Stimulated activated CD4-positive, alpha-beta T cell treated with anti-CD3 and anti-CD28 coated beads, Interleukin-2, amount 100 ng/mL, for 4 hours (primary cell): ENCODE results near the gene CXCR5.
"Not testable (repeated sequence)": the region's sequence is repeated elsewhere in the genome, so short reads cannot be mapped to it uniquely, and the experiment has no call there.

Experiments
- DNase-seq: peaks from one replicate; pipeline ENCODE4 v3.0.0-alpha.2; 2020; ENCODE audit warnings: low read depth

The CXCR5 gene, protein sequence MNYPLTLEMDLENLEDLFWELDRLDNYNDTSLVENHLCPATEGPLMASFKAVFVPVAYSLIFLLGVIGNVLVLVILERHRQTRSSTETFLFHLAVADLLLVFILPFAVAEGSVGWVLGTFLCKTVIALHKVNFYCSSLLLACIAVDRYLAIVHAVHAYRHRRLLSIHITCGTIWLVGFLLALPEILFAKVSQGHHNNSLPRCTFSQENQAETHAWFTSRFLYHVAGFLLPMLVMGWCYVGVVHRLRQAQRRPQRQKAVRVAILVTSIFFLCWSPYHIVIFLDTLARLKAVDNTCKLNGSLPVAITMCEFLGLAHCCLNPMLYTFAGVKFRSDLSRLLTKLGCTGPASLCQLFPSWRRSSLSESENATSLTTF

GRCh38 chr11:118883368-118884071 is at the start of gene CXCR5:
TSS of gene CXCR5 (plus strand) at chr11:118883892. CDS start at chr11:118883942, 50 bp downstream.
- DNase-seq, result peak; percentile 56

DNA sequence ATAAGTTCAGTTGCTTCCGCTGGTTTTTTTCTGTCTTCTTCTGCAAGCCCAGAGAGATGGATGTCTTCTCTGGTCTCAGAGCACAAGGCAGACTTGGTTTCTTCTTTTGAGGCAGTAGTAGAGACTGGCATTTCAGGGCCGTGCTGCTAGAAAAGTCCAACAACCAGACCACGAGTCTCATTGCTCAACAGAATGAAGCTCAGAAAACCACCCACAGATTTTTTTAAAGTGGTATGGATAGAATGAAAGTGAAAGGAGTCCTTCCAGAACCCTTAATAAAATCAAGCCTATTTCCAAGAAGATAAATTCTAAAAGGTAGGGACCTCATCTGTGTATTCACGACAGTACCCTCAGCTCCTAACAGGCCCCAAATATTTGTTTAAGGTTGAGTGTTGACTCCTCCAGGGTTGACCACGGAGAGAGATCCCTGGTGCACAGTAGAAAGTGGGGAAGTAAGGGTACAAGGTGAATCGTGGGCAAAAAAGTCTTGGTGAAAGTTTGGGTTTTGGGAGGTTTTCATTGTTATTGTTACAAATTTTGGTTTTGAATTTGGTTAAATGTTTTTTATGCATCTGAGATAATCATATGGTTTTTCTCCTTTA is 49.2 kb upstream of the CXCR5 start:
- DNase-seq, result no peak

DNA sequence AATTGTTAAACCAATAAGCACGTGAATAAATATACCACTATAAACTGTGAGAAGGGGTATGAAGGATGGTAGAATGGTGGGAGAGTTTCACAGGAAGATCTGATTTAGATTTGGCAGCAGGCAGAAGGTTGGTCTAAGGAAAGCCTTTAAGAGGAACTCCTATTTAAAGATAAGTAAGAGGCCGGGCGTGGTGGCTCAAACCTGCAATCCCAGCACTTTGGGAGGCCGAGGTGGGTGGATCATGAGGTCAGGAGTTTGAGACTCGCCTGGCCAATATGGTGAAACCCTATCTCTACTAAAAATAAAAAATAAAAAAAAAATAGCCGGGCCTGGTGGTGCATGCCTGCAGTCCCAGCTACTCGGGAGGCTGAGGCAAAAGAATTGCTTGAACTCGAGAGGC is 45.8 kb upstream of the CXCR5 start:
- no peak for DNase-seq

DNA sequence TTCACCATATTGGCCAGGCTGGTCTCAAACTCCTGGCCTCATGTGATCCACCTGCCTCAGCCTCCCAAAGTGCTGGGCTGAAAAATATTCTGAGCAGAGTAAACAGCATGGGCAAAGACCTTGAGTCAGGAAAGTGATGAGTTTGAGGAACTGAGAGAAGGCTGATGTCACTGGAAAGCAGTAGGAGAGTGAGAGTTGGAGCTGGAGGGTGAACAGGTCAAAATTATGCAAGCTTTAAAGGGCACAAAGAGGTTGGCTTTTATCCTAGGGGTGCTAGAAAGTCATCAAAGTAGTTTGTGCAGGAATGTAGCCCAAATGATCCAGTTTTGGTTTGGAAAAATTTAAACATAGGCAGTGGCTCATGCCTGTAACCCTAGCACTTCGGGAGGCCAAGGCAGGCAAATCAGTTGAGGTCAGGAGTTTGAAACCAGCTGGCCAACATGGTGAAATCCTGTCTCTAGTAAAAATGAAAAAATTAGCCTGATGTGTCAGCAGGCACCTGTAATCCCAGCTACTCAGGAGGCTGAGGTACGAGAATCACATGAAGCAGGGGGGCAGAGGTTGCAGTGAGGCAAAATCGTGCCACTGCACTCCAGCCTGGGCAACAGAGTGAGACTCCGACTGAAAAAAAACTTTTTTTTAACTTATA is 44.7 kb upstream of the CXCR5 start:
- no peak for DNase-seq

- no peak for DNase-seq
Observed at GRCh38 chr11:118841469-118842242, 42.0 kb upstream of the CXCR5 start.

GRCh38 chr11:118842369-118842768 is 41.3 kb upstream of the CXCR5 start:
- DNase-seq, result no peak

GRCh38 chr11:118842843-118843242 is 40.8 kb upstream of the CXCR5 start:
- DNase-seq, result not testable (repeated sequence)

DNA sequence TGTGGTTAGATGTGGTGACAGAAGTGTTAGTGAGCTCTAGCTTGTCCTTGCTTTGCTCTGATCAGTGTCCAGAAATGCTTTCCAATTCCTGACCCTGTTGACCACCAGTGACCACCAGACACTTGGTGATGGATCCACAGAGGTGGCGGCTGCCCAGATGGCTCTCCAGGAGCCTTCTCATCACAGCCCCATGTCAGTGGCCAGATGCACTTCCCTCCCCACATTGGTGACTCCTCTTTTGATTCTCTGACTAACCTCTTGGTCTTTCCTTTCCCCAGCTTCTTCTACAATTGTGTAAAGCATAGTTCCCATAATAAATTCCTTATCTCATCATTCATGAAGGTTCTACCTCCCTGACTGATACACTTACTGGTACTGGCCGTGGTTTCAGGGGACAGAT is 40.1 kb upstream of the CXCR5 start:
- no peak for DNase-seq

DNA sequence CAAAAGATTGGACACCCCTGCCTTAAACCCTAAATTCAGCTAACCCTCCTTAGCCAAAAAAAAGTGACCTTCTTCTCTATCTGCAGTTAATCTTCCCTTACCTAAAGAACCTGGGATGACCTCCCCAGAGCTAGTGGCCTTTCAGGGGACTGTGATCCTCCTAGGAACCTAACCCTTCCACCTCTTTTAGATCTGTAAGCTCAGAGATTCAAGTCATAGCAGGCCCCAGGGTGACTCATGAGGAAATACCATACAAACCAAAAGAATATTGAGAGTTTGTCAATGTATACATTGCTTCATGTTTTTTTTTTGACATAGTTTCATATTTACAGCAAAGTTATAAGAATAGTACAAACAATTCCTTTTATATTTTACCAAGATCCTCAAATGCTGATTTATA is 38.3 kb upstream of the CXCR5 start:
- DNase-seq, result no peak

DNA sequence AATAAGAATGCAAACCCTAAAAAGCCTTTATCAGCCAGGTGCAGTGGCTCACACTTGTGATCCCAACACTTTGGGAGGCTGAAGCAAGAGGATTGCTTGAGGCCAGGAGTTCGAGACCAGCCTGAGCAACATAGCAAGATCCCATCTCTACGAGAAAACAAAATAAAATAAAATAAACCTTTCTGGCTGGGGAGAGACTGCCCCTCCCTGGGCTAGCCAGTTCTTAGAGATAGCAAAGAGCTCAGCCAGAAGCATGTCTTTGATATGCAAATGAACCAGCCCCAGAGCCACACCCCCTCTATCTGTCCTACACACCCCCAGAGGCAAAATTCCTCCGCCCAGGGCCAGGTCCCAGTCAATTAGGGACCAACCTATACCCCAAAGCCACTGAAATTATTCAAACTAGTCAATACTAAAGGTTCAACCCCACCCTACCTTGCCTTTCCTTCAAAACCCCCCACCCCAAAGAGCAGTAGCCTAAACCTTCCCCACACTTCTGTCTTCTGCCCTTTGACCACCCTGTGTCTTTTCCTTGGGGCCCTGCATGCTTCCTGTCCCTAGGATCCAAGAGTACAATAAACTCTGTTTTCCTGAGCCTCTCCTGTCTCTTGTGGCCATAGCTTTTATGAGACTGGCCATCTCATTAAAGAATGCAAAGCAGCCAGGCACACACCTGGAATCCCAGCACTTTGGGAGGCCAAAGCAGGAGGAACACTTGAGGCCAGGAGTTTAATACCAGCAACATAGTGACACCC is 37.3 kb upstream of the CXCR5 start:
- no peak for DNase-seq

GRCh38 chr11:118849825-118850224 is 33.9 kb upstream of the CXCR5 start:
- no peak for DNase-seq

GRCh38 chr11:118851970-118852369 is 31.7 kb upstream of the CXCR5 start:
- DNase-seq, result no peak

DNA sequence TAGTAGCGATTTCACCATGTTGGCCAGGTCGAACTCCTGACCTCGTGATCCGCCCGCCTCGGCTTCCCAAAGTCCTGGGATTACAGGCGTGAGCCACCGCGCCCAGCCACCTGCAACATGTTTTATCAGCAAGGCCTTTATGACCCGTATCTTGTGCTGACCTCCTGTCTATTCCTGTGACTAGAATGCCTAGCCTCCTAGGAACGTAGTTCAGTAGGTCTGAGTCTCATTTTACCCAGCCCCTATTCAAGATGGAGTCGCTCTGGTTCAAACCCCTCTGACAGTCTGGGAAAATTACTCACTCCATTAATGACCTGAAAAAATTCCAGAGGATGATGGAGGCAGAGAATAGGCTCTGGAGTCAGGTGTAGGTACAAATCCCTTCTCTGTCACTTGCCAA is 30.0 kb upstream of the CXCR5 start:
- no peak for DNase-seq

GRCh38 chr11:118856314-118856713 is 27.4 kb upstream of the CXCR5 start:
- no peak for DNase-seq

DNA sequence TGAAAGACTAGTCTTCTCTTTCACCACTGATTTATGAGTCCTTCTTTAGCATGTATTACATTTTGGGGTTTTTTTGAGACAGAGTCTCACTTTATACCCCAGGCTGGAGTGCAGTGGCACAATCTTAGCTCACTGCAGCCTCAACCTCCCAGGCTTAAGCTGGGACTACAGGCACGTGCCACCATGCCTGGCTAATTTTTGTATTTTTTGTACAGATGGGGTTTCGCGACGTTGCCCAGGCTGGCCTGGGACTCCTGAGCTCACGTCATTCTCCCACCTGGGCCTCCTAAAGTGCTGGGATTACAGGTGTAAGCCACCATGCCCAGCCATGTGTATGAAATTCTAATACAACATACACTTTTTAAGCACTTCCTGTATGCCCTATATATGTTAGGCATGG is 26.3 kb upstream of the CXCR5 start:
- DNase-seq, result no peak

DNA sequence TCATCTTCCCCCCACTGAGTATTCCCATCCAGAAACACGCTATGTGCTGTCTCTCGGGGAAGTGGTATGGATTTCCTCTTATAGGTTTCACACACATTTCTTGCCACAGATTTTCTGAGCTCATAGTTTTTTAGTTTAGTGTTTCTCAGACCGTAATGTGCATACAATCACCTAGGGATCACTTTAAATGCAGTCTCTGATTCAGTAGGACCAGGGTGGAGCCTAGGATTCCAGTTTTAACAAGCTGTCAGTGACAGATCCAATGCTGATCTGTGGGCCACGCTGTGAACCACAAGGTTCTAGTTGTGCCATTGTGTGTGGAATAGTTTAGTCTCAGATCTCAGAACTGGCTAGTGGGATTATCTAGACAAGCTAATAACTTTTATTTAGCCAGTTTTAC is 23.7 kb upstream of the CXCR5 start:
- DNase-seq, result no peak

- no peak for DNase-seq
Observed at GRCh38 chr11:118868659-118869058, 15.0 kb upstream of the CXCR5 start.

DNA sequence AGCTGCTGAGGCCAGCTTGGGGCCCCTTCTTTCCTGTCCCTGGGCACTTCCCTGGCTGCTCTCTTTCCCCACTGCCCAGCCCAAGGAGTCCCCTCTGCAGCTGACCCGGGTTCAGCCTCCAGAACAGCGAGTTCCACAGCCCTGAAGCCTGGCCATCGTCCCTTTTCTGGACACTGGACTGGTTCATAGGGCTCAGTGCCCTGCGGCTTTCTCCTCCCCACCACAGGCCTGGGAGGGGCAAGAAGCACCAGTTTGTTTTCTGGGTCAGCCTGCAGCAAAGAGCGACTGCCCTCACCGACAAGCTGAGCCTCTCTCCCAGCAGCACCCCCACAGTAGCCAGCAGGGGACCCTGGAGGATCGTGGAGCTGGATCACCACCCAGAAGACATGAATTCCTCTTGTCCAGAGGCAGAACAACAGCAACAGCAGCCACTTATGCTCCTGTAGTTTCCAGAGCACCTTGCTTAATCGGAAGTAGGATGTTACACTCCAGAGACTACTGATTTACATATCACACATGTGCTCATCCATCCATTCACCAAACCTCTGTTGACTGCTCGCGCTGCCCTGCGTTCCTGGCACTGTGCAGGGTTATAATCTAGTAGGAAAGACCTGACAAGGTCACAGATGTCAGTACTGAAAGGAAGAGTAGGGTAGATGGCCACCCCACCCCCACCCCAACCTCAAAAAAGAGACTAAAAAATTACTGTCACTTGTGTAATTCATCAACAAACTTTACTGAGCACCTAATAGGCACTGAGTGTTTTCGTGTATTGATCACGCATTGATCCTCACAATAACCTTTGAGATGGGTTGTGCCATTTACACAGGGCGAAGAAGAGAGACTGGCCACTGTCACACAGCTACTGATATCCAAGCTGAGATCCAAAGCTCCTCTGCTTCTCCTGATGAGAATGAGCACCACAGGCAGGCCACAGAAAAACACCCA is 13.0 kb upstream of the CXCR5 start:
- DNase-seq, result no peak

- DNase-seq, result peak; percentile 28
Observed at GRCh38 chr11:118872403-118872821, 11.3 kb upstream of the CXCR5 start.

- DNase-seq, result no peak
Observed at GRCh38 chr11:118873804-118874203, 9.9 kb upstream of the CXCR5 start.
